Hematopoietic multipotent progenitor cell (in vitro differentiated cells): ENCODE data around the gene FMOD. TPM values are rescaled to one million over a fixed set of nuclear protein-coding genes. Genes with fewer than 3 reads are reported as not detected.

Experiments used
- DNase-seq, 3 donors: peaks; one replicate each; pipeline ENCODE4 v3.0.0-alpha.2; 2011 to 2015; ENCODE audit warnings: low read depth in 2 of 3, low spot score in 2 of 3
- total RNA-seq: library from RNA; depleted of rRNA; stranded (reverse); fragments of >200 nt; gene quantifications from one replicate; pipeline ENCODE4 v1.2.3, GENCODE V29; 2012

FMOD gene
- total RNA-seq, 1 donor: 1.9 TPM

DNA sequence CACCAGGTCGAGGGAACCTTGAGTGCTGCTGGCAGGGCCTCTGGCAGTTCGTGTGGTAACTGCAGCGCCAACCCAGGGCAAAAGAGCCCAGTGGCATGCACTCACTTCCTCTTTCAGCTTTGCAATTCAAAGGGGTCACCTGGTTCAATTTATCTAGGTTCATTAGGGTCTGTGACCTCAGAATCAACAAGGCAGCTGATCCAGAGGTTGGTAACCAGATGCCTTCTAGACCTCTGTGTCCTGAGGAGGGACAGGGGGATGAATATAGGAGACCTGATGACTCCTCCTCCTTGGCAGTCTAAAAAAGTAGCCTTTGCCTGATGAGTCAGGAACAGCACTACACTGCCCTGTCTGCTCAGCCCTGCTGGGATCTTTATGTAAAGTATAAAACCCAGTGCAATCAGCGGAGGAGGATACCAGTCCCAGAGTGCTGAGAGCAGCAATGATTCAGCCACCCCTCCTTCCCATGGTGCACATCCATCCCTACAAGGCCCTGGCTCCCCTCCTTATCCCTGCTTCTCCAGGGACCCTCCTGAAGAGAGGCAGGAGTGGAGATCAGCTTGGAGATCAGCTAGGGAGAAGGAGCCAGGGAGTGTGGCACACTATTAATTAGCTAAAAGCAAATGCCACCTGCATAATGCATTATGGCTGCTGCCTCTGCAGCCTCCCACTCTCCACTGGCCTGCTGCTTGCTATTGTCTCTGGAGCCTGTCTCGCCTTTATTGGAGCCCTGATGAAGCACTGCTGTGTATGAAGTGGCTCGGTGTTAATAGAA is 11.2 kb upstream of the FMOD start:
- DNase-seq: peak in 2 of 3 donors; percentile 26 to 62

- no peak for DNase-seq
Observed at GRCh38 chr1:203360547-203361185, 9.7 kb upstream of the FMOD start.

DNA sequence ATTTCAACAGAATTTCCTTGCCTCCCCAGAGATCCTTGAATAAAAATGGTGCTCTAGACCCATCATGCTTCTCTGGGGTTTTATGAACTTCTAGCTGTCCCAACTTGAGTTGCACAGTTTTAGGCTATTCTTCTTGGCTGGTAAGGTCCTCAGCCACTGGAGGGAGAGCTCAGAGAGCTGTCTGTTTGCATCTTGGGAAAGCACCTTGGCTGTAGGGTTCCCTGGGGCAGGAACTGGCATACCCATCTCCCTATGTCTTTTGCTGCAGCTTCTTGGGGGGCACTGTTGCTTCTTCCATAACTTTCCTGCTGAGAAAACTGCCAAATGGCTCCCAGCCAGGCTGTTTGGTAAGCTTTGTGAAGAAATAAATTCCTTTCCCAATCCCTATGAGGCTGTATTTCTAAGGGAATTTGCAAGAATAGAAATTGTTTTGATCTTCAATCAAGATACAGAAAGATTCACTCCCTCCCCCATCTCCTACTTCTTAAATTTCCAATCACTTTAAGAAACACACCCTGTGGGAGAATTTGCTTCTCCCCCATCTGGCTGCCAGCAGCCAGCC is 8.2 kb upstream of the FMOD start:
- no peak for DNase-seq

- no peak for DNase-seq
Observed at GRCh38 chr1:203354246-203354645, 3.3 kb upstream of the FMOD start.

- no peak for DNase-seq
Observed at GRCh38 chr1:203353486-203353885, 2.6 kb upstream of the FMOD start.

GRCh38 chr1:203349773-203350524 is 973 bp downstream of the FMOD start:
- no peak for DNase-seq

DNA sequence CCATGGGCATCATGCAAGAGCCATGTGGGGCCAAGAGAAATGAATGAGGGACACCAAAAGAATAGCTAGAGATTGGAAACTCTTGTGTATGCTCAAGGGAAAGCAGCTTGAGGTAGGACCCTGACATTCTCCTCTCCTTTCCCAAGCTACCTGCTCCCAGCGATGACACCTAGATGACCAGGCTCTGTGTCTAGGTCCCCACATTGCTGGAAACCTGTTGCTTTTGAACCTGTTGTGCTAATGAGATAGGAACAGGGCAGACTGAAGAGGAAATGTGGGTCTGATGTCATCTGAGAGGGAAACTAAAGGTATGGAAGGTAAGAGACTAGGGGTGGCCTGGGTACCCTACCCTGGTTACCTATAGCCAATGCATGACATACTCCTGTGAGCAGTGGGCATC is 1.8 kb downstream of the FMOD start:
- DNase-seq: no peak

DNA sequence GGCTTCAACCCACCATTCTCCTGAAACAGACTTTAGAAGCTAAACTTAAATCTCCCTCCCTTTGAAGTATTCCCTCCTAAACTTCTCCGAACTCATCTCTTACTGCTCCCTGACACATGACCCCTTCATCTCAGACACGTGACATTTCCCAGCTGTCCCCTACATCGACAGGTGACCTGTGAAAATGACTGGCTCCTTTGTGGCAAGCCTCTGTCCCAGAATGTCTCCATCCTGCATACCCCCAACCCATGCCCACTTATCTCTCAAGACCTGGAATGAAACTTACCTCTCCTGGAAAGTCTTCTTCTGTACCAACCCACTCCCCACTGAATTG is 4.2 kb downstream of the FMOD start:
- DNase-seq: no peak

DNA sequence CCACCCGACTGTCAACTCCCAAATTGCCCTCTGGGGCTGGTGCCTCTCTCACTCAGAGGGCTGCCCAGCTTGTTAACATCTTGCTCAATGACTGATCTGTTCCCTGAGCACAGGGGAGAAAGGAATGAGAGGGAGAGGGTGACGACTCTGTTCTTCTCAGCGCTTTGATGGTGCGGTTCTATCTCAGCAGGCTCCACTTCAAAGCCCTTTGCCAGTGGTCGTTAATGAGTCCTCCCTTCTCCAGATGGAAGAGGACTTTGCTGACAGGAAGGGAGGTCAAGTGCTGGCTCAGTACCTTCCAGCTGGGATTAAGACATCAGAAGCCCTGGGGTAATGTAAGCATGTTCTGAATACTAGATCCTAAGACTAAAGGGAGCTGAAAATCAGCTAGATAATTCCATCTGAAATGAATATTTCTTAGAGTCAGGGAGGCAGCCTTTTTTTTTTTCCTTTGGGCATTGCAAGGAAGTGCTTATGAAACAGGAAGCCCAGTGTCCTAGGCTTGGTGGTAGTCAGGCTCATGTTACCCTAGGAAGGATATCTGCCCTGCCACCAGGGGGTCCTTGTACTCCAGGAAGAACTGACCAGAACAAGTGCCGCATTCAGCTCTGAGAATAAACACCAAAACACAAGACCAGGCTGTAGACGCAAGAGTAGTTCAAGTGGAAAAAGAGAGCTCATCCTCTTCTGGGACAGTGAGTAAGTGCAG is 4.7 kb downstream of the FMOD start:
- DNase-seq: no peak

DNA sequence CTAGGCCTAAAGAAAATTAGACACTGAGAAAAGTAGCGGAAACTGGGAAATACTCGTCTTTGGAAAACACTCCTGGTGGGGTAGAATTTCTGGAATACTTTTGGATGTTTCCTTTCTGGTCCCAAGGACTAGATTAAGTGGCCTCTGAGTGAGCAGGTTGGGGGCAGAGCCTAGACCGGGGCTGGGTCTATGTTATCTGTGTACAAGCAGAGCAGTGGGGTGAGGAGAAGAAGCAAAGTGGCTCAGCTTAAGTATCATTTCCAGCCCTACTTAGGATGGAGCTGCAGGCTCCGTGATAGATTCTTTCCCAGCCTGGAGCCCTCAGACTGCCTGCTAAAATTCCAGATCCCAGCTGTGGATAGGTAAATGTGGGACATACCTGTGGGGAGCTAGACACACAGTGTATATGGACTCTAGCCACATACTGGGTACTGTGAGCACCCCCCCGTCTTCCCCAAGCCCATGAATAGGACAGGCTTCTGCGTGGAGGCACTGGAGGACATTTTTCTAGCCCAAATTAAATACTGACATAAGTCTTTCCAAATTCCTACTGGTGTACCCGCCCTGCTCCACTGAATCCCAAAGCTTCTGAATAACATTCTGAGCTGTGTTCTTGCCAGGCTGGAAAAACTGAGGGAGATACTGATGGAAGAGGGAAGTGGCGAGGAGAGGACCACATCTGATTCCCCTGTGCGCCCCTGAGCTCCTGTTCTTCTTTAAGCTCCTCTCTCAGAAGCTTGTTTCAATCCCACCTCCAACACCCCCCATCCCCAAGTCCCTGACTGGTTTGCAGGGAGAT is 6.8 kb downstream of the FMOD start:
- DNase-seq: no peak

DNA sequence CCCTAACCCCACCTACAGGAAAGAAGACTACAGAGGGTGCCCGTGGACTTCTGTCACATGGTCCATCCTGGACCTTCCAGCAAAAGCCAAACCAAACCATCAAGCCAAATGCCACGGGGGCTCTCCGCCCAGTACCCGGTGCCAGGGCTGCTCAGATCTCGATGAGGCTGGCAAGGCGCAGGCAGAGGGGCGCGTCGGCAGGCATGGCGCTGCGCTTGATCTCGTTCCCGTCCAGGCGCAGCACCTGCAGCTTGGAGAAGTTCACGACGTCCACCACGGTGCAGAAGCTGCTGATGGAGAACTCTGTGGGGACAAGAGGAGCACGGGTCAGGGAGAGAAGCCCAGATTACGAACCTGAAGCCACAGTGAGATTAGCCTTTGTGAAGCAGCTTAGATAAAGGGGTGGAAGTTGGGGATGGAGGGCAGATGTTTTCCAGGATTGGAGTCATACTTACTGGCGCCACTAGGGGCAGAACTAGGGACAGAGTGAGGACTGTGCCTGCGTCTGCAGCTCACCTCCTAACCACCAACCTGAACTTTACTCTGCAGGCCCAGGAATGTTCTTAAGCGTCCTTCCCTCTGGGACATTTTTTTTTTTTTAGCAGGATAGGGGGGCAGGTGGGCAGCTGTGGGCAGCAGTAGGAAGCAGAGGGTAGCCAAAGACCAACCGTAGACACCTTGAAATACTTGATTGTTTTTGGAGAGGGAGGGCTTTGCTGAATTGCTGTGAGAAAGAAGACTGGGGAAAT is 8.6 kb downstream of the FMOD start:
- DNase-seq: peak in 1 of 3 donors; percentile 36

GRCh38 chr1:203340112-203340790 is 10.7 kb downstream of the FMOD start:
- peak in 2 of 3 donors; percentile 66 to 79 for DNase-seq

DNA sequence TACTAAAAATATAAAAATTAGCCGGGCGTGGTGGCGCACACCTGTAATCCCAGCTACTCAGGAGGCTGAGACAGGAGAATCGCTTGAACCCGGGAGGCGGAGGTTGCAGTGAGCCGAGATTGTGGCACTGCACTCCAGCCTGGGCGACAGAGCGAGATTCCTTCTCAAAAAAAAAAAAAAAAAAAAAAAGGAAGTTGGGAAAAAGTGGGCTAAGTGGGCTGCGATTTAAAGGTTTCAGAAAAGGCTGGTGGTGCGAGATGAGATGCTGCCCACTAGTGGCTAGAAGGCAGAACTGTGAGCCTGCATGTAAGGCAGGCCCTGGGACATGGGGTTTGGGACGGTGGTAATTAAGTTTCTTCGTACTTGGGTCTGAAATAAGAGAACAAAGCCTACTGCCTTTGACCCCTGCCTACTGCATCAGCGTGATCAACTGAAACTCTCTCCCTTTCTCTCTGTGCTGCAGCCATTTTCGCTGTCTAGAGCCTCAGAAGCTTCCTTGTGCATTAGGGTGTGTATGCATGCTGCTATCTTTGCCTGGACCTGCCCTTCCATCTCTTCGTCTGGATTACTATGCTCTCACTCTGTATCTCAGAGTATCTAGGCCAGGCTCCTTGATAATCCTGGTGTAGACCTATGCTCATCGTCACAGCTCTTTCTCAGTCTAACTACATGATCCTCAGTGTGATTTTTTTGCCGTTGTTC is 12.4 kb downstream of the FMOD start:
- DNase-seq: peak in 2 of 3 donors; percentile 68 to 71

- no peak for DNase-seq
Observed at GRCh38 chr1:203336097-203336496, 14.8 kb downstream of the FMOD start.

- no peak for DNase-seq
Observed at GRCh38 chr1:203335503-203335902, 15.4 kb downstream of the FMOD start.

DNA sequence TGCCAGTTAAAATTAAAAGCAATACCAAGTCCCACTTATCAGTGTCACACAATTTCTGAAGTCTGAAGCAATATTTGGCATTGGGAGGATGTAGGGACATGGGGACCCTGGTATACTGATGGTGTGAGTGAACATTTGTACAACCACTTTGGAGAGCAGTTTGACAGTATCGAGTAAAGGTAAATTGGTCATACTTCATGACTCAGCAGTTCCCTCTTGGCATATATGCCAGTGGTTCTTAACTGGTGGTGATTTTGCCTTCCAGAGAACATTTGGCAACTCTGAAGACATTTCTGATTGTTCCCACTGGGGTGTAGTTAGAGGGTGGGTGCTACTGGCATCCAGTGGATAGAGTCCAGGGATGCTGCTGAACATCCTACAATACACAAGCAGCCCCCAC is 19.7 kb downstream of the FMOD start:
- DNase-seq: peak in 1 of 3 donors; percentile 33

GRCh38 chr1:203328714-203329122 is 22.2 kb downstream of the FMOD start:
- no peak for DNase-seq
